ENCODE data around the gene RTP2. TPM values are rescaled to one million over a fixed set of nuclear protein-coding genes. Genes with fewer than 3 reads are reported as not detected.

RTP2 gene
- total RNA-seq, 1 donor from 2014 or later, result not detected

- Histone ChIP-seq H3K79me2 (ENCODE audit: insufficient read depth, low read length) (no peaks in the 10 kb centered on the region), H3K36me3 (ENCODE audit: insufficient read depth, low read length) (peaks cover 28% of the 10 kb centered on the region), H3K27me3 (ENCODE audit: insufficient read depth, low read length) (peaks cover 5% of the 10 kb centered on the region), H2AFZ (ENCODE audit: low read depth, low read length) (no peak overlapping the region), H3K9ac (ENCODE audit: low read length) (no peak overlapping the region), H3K9me3 (ENCODE audit: insufficient read depth, low read depth, low read length) (no peaks in the 10 kb centered on the region), H3K4me3 (ENCODE audit: insufficient read depth, low read depth, low read length) (no peak overlapping the region), H3K27ac (ENCODE audit: low read depth, low read length) (no peak overlapping the region), H3K4me1 (ENCODE audit: insufficient read depth, low read length) (no peaks in the 10 kb centered on the region), H4K20me1 (ENCODE audit: insufficient read depth, low read length) (peaks cover 11% of the 10 kb centered on the region), H3K4me2 (ENCODE audit: low read length) (no peak overlapping the region)
- H3K4me1 Mint-ChIP-seq (ENCODE audit: low read depth, unreplicated experiment), result peaks cover 2% of the 10 kb centered on the region
- FAIRE-seq (no peak), DNase-seq (ENCODE audit: low read depth) (no peak)
- peaks cover 7% of the 10 kb centered on the region for H3K27me3 Mint-ChIP-seq (ENCODE audit: low read depth, unreplicated experiment)
- H3K4me3 Mint-ChIP-seq (ENCODE audit: unreplicated experiment), result no peak overlapping the region
- no peaks in the 10 kb centered on the region for H3K9me3 Mint-ChIP-seq (ENCODE audit: unreplicated experiment)
- no peak overlapping the region for H3K27ac Mint-ChIP-seq (ENCODE audit: unreplicated experiment)
- TF ChIP-seq, protein P1, sequence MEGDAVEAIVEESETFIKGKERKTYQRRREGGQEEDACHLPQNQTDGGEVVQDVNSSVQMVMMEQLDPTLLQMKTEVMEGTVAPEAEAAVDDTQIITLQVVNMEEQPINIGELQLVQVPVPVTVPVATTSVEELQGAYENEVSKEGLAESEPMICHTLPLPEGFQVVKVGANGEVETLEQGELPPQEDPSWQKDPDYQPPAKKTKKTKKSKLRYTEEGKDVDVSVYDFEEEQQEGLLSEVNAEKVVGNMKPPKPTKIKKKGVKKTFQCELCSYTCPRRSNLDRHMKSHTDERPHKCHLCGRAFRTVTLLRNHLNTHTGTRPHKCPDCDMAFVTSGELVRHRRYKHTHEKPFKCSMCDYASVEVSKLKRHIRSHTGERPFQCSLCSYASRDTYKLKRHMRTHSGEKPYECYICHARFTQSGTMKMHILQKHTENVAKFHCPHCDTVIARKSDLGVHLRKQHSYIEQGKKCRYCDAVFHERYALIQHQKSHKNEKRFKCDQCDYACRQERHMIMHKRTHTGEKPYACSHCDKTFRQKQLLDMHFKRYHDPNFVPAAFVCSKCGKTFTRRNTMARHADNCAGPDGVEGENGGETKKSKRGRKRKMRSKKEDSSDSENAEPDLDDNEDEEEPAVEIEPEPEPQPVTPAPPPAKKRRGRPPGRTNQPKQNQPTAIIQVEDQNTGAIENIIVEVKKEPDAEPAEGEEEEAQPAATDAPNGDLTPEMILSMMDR (IDR thresholded peaks at IDR 0.05; ENCODE audit: insufficient read depth, low read depth, low read length), result no peak
- no peak for TF ChIP-seq EZH2 (IDR thresholded peaks at IDR 0.05; ENCODE audit: insufficient read depth, low read length)
- peaks cover 18% of the 10 kb centered on the region for H3K36me3 Mint-ChIP-seq (ENCODE audit: low read depth, unreplicated experiment)
Measured at GRCh38 chr3:187720337-187720670, 17.9 kb upstream of the RTP2 start.

DNA sequence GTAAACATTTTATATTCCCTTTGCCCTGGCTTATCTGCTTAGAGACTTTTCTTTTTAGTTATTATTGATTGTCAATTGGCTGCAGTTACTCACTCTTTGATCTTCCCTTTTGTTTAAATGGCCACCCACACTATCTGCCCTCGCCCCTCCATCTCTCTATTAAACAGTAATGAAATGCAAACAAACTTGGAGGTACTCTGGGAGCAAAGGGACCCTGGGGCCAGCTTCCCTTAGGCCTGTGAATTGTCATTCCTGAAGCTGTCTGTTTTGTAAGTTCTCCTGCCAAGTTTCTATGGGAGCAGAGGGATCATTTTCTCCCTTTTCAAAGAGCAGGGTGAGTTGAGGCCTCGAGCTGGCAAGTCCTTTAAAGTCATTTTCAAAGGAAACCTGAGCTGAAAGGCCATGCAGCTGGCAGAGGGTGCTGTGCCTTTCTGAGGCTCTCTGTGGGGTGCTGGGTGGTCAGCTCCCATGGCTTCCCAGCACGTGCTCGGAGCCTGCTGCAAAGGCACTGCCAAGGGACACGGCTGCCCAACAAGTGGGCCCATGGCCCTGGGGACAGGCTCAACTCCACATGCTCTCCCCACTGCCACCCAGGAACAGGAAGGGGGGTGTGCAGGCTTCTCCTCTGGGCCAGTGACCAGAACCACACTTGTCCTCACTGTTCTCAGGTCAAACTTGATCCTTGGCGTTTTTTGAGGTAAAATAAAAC is 17.4 kb upstream of the RTP2 start:
- H3K27me3 Mint-ChIP-seq (ENCODE audit: low read depth, unreplicated experiment), result peaks cover 7% of the 10 kb centered on the region
- no peak overlapping the region for H3K4me3 ChIP-seq (ENCODE audit: insufficient read depth, low read depth, low read length)
- H3K79me2 ChIP-seq (ENCODE audit: insufficient read depth, low read length), result no peaks in the 10 kb centered on the region
- H3K36me3 ChIP-seq (ENCODE audit: insufficient read depth, low read length), result peaks cover 27% of the 10 kb centered on the region
- H3K27ac ChIP-seq (ENCODE audit: low read depth, low read length), result no peak overlapping the region
- H2AFZ ChIP-seq (ENCODE audit: low read depth, low read length), result no peak overlapping the region
- no peaks in the 10 kb centered on the region for H3K9me3 Mint-ChIP-seq (ENCODE audit: unreplicated experiment)
- H3K4me3 Mint-ChIP-seq (ENCODE audit: unreplicated experiment), result no peak overlapping the region
- H4K20me1 ChIP-seq (ENCODE audit: insufficient read depth, low read length), result peaks cover 11% of the 10 kb centered on the region
- H3K4me1 ChIP-seq (ENCODE audit: insufficient read depth, low read length), result no peaks in the 10 kb centered on the region
- H3K36me3 Mint-ChIP-seq (ENCODE audit: low read depth, unreplicated experiment), result peaks cover 17% of the 10 kb centered on the region
- H3K27me3 ChIP-seq (ENCODE audit: insufficient read depth, low read length), result peaks cover 5% of the 10 kb centered on the region
- no peaks in the 10 kb centered on the region for H3K9me3 ChIP-seq (ENCODE audit: insufficient read depth, low read depth, low read length)
- H3K4me2 ChIP-seq (ENCODE audit: low read length), result no peak overlapping the region
- peaks cover 2% of the 10 kb centered on the region for H3K4me1 Mint-ChIP-seq (ENCODE audit: low read depth, unreplicated experiment)
- no peak overlapping the region for H3K9ac ChIP-seq (ENCODE audit: low read length)
- H3K27ac Mint-ChIP-seq (ENCODE audit: unreplicated experiment), result no peak overlapping the region
- no peak for DNase-seq (ENCODE audit: low read depth)
- TF ChIP-seq, protein P1 (IDR thresholded peaks at IDR 0.05; ENCODE audit: insufficient read depth, low read depth, low read length), result no peak
- no peak for TF ChIP-seq EZH2 (IDR thresholded peaks at IDR 0.05; ENCODE audit: insufficient read depth, low read length)
- no peak for FAIRE-seq

DNA sequence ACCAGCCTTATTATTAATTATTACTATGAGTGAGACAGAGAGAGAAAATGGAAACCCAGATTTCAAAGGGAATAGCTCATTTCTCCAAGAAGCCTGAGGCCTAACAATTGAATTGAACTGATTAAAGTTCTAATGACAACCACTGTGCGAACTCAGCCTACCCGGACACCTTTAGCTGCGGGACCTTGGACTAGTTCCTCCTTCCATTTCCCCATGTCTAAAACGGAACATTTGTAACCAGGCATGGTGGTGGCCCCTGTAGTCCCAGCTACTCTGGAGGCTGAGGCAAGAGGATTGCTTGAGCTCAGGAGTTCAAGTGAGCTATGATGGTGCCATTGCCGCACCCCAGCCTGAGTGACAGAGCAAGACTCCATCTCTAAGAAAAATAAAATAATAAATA is 16.4 kb upstream of the RTP2 start:
- Histone ChIP-seq H3K9ac (ENCODE audit: low read length) (no peak overlapping the region), H3K27ac (ENCODE audit: low read depth, low read length) (no peak overlapping the region), H3K27me3 (ENCODE audit: insufficient read depth, low read length) (peaks cover 5% of the 10 kb centered on the region), H3K36me3 (ENCODE audit: insufficient read depth, low read length) (peaks cover 17% of the 10 kb centered on the region), H4K20me1 (ENCODE audit: insufficient read depth, low read length) (peaks cover 7% of the 10 kb centered on the region), H3K4me1 (ENCODE audit: insufficient read depth, low read length) (no peaks in the 10 kb centered on the region), H3K4me2 (ENCODE audit: low read length) (no peak overlapping the region), H3K9me3 (ENCODE audit: insufficient read depth, low read depth, low read length) (no peaks in the 10 kb centered on the region), H3K79me2 (ENCODE audit: insufficient read depth, low read length) (no peaks in the 10 kb centered on the region), H3K4me3 (ENCODE audit: insufficient read depth, low read depth, low read length) (no peak overlapping the region), H2AFZ (ENCODE audit: low read depth, low read length) (no peak overlapping the region)
- Mint-ChIP-seq H3K27ac (ENCODE audit: unreplicated experiment) (no peak overlapping the region), H3K27me3 (ENCODE audit: low read depth, unreplicated experiment) (peaks cover 7% of the 10 kb centered on the region), H3K9me3 (ENCODE audit: unreplicated experiment) (no peaks in the 10 kb centered on the region), H3K36me3 (ENCODE audit: low read depth, unreplicated experiment) (peaks cover 9% of the 10 kb centered on the region), H3K4me3 (ENCODE audit: unreplicated experiment) (no peak overlapping the region), H3K4me1 (ENCODE audit: low read depth, unreplicated experiment) (peaks cover 2% of the 10 kb centered on the region)
- no peak for DNase-seq (ENCODE audit: low read depth)
- no peak for FAIRE-seq
- TF ChIP-seq, protein P1 (IDR thresholded peaks at IDR 0.05; ENCODE audit: insufficient read depth, low read depth, low read length), result no peak
- no peak for TF ChIP-seq EZH2 (IDR thresholded peaks at IDR 0.05; ENCODE audit: insufficient read depth, low read length)
